HFFc6 (cell line): Measurements from ENCODE around the gene CMKLR1. TPM values are rescaled to one million over a fixed set of nuclear protein-coding genes. Genes with fewer than 3 reads are reported as not detected.

Experiments
- DNase-seq: peaks from one replicate; pipeline ENCODE4 v3.0.0-alpha.2; 2018
- H3K27ac Mint-ChIP-seq: 2 replicates; pipeline ENCODE4 v1.8.0; 2020; ENCODE audit warnings: mild to moderate bottlenecking, mixed read lengths
- H3K27me3 Mint-ChIP-seq: 2 replicates; pipeline ENCODE4 v1.8.0; 2021; ENCODE audit warnings: mild to moderate bottlenecking, moderate library complexity, mixed read lengths; ENCODE audit not compliant: insufficient read depth
- H3K36me3 Mint-ChIP-seq: 2 replicates; pipeline ENCODE4 v1.8.0; 2021; ENCODE audit warnings: low read depth, mixed read lengths
- H3K4me1 Mint-ChIP-seq: 2 replicates; pipeline ENCODE4 v1.8.0; 2020; ENCODE audit warnings: low read depth, mixed read lengths
- H3K4me3 Mint-ChIP-seq: 2 replicates; pipeline ENCODE4 v1.8.0; 2020; ENCODE audit warnings: mild to moderate bottlenecking, moderate library complexity, mixed read lengths
- H3K9me3 Mint-ChIP-seq: 2 replicates; pipeline ENCODE4 v1.8.0; 2020; ENCODE audit warnings: mild to moderate bottlenecking, mixed read lengths
- total RNA-seq, 6 experiments: library from RNA; stranded (reverse); fragmentation: NEBNext Ultra II Directional; extraction: Animal tissue kit (Norgen Biotek cat#: 25700); gene quantifications; 2 replicates in 1 of 6; 3 replicates in 5 of 6; pipeline ENCODE4 v1.2.3, GENCODE V29; 2021
- TF ChIP-seq, protein P1 (sequence below): fragments of 200-600 bp; sonication (generic); IDR thresholded peaks from 2 replicates; pipeline ENCODE4 v1.5.0; 2021; ENCODE audit warnings: antibody characterized with exemption, mild to moderate bottlenecking

Gene CMKLR1
- total RNA-seq, 6 experiments from 2014 or later, result not detected

DNA sequence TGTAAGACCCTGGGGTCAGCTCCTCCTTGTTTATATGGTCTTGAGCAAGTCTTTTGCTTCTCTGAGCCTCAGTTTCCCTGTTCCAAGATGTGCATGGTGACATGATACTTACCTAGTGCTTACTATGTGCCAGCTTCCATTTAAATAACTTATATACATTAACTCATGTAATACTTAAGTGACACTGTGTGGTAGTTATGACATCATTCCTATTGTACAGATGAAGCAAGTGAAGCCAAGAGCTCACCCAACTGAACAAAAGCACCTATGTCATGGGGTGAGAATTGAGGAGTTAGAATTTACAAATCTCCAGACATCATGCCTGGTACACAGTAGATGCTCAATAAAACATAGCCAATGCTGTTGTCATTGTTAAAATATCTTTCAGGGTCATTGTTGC is 41.3 kb upstream of the CMKLR1 start:
- H3K4me3 Mint-ChIP-seq, result no peak overlapping the region
- H3K36me3 Mint-ChIP-seq, result no peaks in the 10 kb centered on the region; the same call in 1 of the 2 replicates
- TF ChIP-seq, protein P1, sequence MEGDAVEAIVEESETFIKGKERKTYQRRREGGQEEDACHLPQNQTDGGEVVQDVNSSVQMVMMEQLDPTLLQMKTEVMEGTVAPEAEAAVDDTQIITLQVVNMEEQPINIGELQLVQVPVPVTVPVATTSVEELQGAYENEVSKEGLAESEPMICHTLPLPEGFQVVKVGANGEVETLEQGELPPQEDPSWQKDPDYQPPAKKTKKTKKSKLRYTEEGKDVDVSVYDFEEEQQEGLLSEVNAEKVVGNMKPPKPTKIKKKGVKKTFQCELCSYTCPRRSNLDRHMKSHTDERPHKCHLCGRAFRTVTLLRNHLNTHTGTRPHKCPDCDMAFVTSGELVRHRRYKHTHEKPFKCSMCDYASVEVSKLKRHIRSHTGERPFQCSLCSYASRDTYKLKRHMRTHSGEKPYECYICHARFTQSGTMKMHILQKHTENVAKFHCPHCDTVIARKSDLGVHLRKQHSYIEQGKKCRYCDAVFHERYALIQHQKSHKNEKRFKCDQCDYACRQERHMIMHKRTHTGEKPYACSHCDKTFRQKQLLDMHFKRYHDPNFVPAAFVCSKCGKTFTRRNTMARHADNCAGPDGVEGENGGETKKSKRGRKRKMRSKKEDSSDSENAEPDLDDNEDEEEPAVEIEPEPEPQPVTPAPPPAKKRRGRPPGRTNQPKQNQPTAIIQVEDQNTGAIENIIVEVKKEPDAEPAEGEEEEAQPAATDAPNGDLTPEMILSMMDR, result no peak
- no peaks in the 10 kb centered on the region; the same call in 1 of the 2 replicates for H3K27me3 Mint-ChIP-seq
- H3K4me1 Mint-ChIP-seq, result no peaks in the 10 kb centered on the region
- H3K27ac Mint-ChIP-seq, result no peak overlapping the region
- peaks cover 80% of the 10 kb centered on the region for H3K9me3 Mint-ChIP-seq
- no peak for DNase-seq

GRCh38 chr12:108379823-108380222 is 40.7 kb upstream of the CMKLR1 start:
- H3K4me3 Mint-ChIP-seq, result no peak overlapping the region
- no peak for DNase-seq
- no peak overlapping the region for H3K27ac Mint-ChIP-seq
- peaks cover 81% of the 10 kb centered on the region for H3K9me3 Mint-ChIP-seq
- TF ChIP-seq, protein P1, result no peak
- no peaks in the 10 kb centered on the region; the same call in 1 of the 2 replicates for H3K27me3 Mint-ChIP-seq
- H3K36me3 Mint-ChIP-seq, result no peaks in the 10 kb centered on the region; the same call in 1 of the 2 replicates
- no peaks in the 10 kb centered on the region for H3K4me1 Mint-ChIP-seq

- no peaks in the 10 kb centered on the region for H3K4me1 Mint-ChIP-seq
- DNase-seq, result no peak
- H3K9me3 Mint-ChIP-seq, result peaks cover 82% of the 10 kb centered on the region
- H3K27ac Mint-ChIP-seq, result no peak overlapping the region
- H3K27me3 Mint-ChIP-seq, result no peaks in the 10 kb centered on the region; the same call in 1 of the 2 replicates
- H3K36me3 Mint-ChIP-seq, result no peaks in the 10 kb centered on the region; the same call in 1 of the 2 replicates
- H3K4me3 Mint-ChIP-seq, result no peak overlapping the region
- TF ChIP-seq, protein P1, result no peak
Measured at GRCh38 chr12:108378926-108379325, 39.8 kb upstream of the CMKLR1 start.

GRCh38 chr12:108377260-108377659 is 38.1 kb upstream of the CMKLR1 start:
- Mint-ChIP-seq H3K4me3 (no peak overlapping the region), H3K27me3 (no peaks in the 10 kb centered on the region; the same call in 1 of the 2 replicates), H3K27ac (no peak overlapping the region), H3K9me3 (peaks cover 84% of the 10 kb centered on the region), H3K4me1 (no peaks in the 10 kb centered on the region), H3K36me3 (peaks cover 6% of the 10 kb centered on the region; the same call in 1 of the 2 replicates)
- TF ChIP-seq, protein P1, result no peak
- DNase-seq, result no peak

- Mint-ChIP-seq H3K27ac (no peak overlapping the region), H3K4me1 (no peaks in the 10 kb centered on the region), H3K27me3 (no peaks in the 10 kb centered on the region; the same call in 1 of the 2 replicates), H3K36me3 (peaks cover 6% of the 10 kb centered on the region; the same call in 1 of the 2 replicates), H3K9me3 (peaks cover 82% of the 10 kb centered on the region), H3K4me3 (no peak overlapping the region)
- DNase-seq, result no peak
- TF ChIP-seq, protein P1, result no peak
Measured at GRCh38 chr12:108375986-108376663, 37.0 kb upstream of the CMKLR1 start.
